HepG2 (cell line): ENCODE results near the gene IGF2BP3. TPM values are rescaled to one million over a fixed set of nuclear protein-coding genes. Genes with fewer than 3 reads are reported as not detected.

Experiments
- BCL6 ChIP-seq: IDR thresholded peaks from 2 replicates; pipeline ENCODE4 v1.6.1; 2016; ENCODE audit warnings: missing genetic modification reagents, missing compliant biosample characterization
- DNMT3B ChIP-seq: conservative IDR thresholded peaks from 2 replicates; pipeline ENCODE4 v1.6.1; 2016; ENCODE audit warnings: missing biosample characterization, control low read depth
- GATAD1 ChIP-seq: IDR thresholded peaks from 2 replicates; pipeline ENCODE4 v1.6.1; 2016; ENCODE audit warnings: missing genetic modification reagents, missing compliant biosample characterization
- GLI4 ChIP-seq: sonication (generic); formaldehyde crosslinking; IDR thresholded peaks from 2 replicates; pipeline ENCODE4 v1.5.1; 2020; ENCODE audit warnings: missing genetic modification reagents, mild to moderate bottlenecking, moderate library complexity, borderline replicate concordance
- HIC2 ChIP-seq: sonication (generic); formaldehyde crosslinking; IDR thresholded peaks from 2 replicates; pipeline ENCODE4 v1.9.0; 2022; ENCODE audit warnings: low read depth, missing genetic modification reagents
- IKZF4 ChIP-seq: sonication (generic); formaldehyde crosslinking; IDR thresholded peaks from 2 replicates; pipeline ENCODE4 v1.5.1; 2020; ENCODE audit warnings: borderline replicate concordance, mild to moderate bottlenecking, low read depth, missing genetic modification reagents; ENCODE audit errors: not compliant biosample characterization
- TCF7L2 ChIP-seq: IDR thresholded peaks from 2 replicates; pipeline ENCODE4 v1.6.1; 2011; ENCODE audit warnings: mild to moderate bottlenecking, low read depth, low read length, moderate library complexity
- TOE1 ChIP-seq: sonication (generic); formaldehyde crosslinking; IDR thresholded peaks from 2 replicates; pipeline ENCODE4 v1.4.0; 2020; ENCODE audit warnings: mild to moderate bottlenecking, missing genetic modification reagents
- ZBTB14 ChIP-seq: sonication (generic); formaldehyde crosslinking; IDR thresholded peaks from 2 replicates; pipeline ENCODE4 v1.4.0; 2020; ENCODE audit warnings: missing genetic modification reagents
- ZKSCAN1 ChIP-seq: fragments of 150-350 bp; IDR thresholded peaks from 2 replicates; pipeline ENCODE4 v1.6.1; 2014; ENCODE audit warnings: low read length
- ZNF496 ChIP-seq: sonication (generic); formaldehyde crosslinking; IDR thresholded peaks from 2 replicates; pipeline ENCODE4 v1.8.1; 2023; ENCODE audit warnings: mild to moderate bottlenecking, moderate library complexity, missing genetic modification reagents; ENCODE audit not compliant: insufficient replicate concordance
- ZNF639 ChIP-seq: conservative IDR thresholded peaks from 2 replicates; pipeline ENCODE4 v1.6.1; 2018; ENCODE audit warnings: missing genetic modification reagents
- ZNF749 ChIP-seq: sonication (generic); formaldehyde crosslinking; IDR thresholded peaks from 2 replicates; pipeline ENCODE4 v1.8.0; 2022; ENCODE audit warnings: mild to moderate bottlenecking, missing genetic modification reagents, moderate library complexity, borderline replicate concordance
- ZNF839 ChIP-seq: sonication (generic); formaldehyde crosslinking; IDR thresholded peaks from 2 replicates; pipeline ENCODE4 v1.4.0; 2020; ENCODE audit warnings: missing genetic modification reagents, mild to moderate bottlenecking, borderline replicate concordance
- ZSCAN12 ChIP-seq: sonication (generic); formaldehyde crosslinking; IDR thresholded peaks from 2 replicates; pipeline ENCODE4 v1.9.0; 2021; ENCODE audit warnings: mild to moderate bottlenecking, missing genetic modification reagents
- polyA plus RNA-seq, 8 experiments: library from polyadenylated mRNA; depleted of rRNA in 3 of 8; stranded (reverse) in 7 of 8; unstranded in 1 of 8; fragments of >200 nt; fragmentation: Illumina TruSeq in 4 of 8; extraction: Trizol in 4 of 8; gene quantifications; 2 replicates each; pipeline versions ENCODE4 v1.2.1 to v1.2.3, GENCODE V29; 2011 to 2016; ENCODE audit warnings: low read depth in 4 of 8, missing spikeins in 1 of 8, mixed read lengths in 1 of 8; ENCODE audit not compliant: insufficient read depth in 1 of 8
- total RNA-seq, 5 experiments: library from RNA; depleted of rRNA; stranded (reverse); fragments of >200 nt; fragmentation: Illumina TruSeq; extraction: Trizol; gene quantifications; 2 replicates each; pipeline ENCODE4 v1.2.3, GENCODE V29; 2016; ENCODE audit warnings: low read depth in 1 of 5
- TF ChIP-seq, protein P1 (sequence below): sonication (generic); formaldehyde crosslinking; IDR thresholded peaks from 2 replicates; pipeline ENCODE4 v1.4.0; 2020; ENCODE audit warnings: mild to moderate bottlenecking, missing genetic modification reagents

The IGF2BP3 gene
- total and polyA plus RNA-seq, 2 of the 13 experiments (the other 11 are each of a cell fraction or from before 2014, with no cell fraction given): 37.7 to 39.5 TPM

DNA sequence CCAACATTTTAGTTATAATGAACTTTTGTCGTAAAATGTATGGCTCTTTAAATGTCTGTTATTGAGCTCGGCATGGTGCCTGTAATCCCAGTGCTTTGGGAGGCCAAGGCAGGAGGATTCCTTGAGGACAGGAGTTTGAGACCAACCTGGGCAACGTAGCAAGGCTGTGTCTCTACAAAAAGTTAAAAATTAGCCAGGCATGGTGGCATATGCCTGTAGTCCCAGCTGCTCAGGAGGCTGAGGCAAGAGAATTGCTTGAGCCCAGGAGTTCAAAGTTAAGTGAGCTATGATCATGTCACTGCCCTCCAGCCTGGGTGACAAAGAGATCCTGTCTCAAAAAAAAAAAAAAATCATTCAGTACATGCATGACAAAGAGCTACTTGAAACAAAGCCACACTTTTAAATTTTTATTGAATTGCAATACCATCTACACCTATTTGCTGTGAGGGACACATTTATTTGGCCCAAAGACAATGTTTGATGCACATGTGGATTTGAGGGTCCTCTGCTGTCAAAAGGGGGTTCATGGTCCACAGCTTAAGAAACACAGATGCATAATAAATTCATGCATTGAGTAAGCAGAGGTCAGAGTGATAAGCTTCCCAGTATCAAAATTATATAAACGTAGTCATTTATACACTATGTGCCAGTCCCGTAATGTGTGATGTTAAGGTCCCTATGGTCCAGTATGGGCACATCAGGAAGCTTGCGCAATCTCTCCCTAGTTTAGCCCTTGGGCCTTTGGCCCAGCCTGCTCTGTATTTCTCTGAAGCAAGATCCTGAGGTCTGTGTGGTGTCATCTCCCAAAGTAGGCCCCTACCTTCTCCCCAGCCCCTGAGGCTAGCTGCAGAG is 175.5 kb downstream of the IGF2BP3 start (continued):
- TF ChIP-seq ZBTB14 (no peak), DNMT3B (CRISPR knock-in tag) (no peak), TOE1 (CRISPR knock-in tag) (no peak), ZNF749 (CRISPR knock-in tag) (no peak), GLI4 (no peak), GATAD1 (CRISPR knock-in tag) (peak; percentile 37; the same call in 1 of the 2 replicates), ZKSCAN1 (no peak), HIC2 (peak; percentile 72; the same call in 1 of the 2 replicates), ZNF839 (CRISPR knock-in tag) (no peak), BCL6 (CRISPR knock-in tag) (peak; percentile 45; the same call in 1 of the 2 replicates), TCF7L2 (no peak), ZNF496 (CRISPR knock-in tag) (no peak), ZSCAN12 (CRISPR knock-in tag) (no peak), ZNF639 (CRISPR knock-in tag) (no peak), IKZF4 (CRISPR knock-in tag) (no peak)
- TF ChIP-seq, protein P1, sequence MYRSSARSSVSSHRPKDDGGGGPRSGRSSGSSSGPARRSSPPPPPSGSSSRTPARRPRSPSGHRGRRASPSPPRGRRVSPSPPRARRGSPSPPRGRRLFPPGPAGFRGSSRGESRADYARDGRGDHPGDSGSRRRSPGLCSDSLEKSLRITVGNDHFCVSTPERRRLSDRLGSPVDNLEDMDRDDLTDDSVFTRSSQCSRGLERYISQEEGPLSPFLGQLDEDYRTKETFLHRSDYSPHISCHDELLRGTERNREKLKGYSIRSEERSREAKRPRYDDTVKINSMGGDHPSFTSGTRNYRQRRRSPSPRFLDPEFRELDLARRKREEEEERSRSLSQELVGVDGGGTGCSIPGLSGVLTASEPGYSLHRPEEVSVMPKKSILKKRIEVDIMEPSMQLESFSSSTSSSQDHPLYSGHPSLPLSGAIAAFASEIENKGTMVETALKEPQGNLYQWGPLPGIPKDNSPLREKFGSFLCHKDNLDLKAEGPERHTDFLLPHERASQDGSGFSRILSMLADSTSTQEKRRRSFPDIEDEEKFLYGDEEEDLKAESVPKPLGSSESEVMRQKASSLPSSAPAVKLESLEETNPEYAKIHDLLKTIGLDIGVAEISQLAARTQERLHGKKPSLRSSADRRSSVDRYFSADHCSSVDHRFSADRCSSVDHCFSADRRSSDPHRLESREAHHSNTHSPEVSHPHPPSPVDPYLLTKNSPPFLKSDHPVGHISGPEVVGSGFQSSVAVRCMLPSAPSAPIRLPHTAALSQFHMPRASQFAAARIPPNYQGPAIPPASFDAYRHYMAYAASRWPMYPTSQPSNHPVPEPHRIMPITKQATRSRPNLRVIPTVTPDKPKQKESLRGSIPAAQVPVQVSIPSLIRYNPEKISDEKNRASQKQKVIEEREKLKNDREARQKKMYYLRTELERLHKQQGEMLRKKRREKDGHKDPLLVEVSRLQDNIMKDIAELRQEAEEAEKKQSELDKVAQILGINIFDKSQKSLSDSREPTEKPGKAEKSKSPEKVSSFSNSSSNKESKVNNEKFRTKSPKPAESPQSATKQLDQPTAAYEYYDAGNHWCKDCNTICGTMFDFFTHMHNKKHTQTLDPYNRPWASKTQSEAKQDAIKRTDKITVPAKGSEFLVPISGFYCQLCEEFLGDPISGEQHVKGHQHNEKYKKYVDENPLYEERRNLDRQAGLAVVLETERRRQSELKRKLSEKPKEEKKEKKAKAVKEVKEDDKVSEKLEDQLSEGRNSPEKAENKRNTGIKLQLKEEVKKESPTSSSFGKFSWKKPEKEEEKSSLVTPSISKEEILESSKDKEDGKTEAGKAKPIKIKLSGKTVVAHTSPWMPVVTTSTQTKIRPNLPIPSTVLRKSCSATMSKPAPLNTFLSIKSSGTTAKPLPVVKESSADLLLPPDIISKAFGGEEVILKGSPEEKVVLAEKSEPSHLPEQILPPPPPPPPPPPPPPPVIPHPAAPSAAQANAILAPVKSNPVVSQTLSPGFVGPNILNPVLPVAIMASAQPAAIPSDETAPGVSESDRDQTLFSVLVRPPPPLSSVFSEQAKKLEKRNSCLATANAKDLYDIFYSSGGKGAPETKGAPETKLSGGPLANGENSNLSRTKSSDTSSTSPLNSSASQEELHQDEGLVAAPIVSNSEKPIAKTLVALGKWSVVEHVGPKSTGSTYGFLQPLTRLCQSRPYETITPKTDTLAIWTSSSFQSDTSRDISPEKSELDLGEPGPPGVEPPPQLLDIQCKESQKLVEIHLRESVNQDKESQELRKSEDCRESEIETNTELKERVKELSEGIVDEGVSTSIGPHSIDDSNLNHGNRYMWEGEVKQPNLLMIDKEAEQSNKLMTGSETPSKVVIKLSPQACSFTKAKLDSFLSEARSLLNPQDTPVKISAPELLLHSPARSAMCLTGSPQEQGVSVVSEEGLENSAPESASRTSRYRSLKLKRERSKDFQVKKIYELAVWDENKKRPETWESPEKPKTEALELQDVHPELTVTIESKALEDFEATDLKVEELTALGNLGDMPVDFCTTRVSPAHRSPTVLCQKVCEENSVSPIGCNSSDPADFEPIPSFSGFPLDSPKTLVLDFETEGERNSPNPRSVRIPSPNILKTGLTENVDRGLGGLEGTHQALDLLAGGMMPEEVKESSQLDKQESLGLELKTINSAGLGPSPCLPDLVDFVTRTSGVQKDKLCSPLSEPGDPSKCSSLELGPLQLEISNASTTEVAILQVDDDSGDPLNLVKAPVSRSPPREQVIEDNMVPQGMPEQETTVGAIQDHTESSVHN (CRISPR knock-in tag): 0 out of 2 replicates have a peak, but pooled peaks have one; percentile 56
